ENCODE data around the gene PRAMEF13.

DNA sequence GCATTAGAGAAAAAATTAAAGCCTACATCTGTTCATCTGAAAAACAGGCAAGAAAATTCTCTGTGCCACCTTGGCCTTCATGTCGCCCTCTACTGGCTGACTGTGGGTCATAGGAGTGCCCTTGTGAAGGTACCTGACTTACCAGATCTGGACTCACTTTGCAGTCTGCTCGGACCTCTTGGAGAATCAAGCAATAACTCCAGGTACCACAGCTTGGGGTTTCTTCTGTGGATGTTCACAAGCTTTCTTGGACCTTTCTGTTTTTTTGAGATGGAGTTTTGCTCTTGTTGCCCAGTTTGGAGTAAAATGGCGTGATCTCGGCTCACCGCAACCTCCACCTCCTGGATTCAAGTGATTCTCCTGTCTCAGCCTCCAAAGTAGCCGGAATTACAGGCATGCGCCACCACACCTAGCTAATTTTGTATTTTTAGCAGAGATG, 27.2 kb upstream of the PRAMEF13 start:
- TF ChIP-seq, protein P1, sequence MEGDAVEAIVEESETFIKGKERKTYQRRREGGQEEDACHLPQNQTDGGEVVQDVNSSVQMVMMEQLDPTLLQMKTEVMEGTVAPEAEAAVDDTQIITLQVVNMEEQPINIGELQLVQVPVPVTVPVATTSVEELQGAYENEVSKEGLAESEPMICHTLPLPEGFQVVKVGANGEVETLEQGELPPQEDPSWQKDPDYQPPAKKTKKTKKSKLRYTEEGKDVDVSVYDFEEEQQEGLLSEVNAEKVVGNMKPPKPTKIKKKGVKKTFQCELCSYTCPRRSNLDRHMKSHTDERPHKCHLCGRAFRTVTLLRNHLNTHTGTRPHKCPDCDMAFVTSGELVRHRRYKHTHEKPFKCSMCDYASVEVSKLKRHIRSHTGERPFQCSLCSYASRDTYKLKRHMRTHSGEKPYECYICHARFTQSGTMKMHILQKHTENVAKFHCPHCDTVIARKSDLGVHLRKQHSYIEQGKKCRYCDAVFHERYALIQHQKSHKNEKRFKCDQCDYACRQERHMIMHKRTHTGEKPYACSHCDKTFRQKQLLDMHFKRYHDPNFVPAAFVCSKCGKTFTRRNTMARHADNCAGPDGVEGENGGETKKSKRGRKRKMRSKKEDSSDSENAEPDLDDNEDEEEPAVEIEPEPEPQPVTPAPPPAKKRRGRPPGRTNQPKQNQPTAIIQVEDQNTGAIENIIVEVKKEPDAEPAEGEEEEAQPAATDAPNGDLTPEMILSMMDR (IDR thresholded peaks at IDR 0.05), result peak in 2 of 6 experiments; percentile 14 to 37
- TF ChIP-seq POLR2A (IDR thresholded peaks at IDR 0.05), result no peak

All from Peyer's patch (tissue), 4 donors.